Measurements from ENCODE around the gene SNX8. TPM values are rescaled to one million over a fixed set of nuclear protein-coding genes. Genes with fewer than 3 reads are reported as not detected.

SNX8 gene
- total and polyA plus RNA-seq, 2 of the 8 experiments (the other 6 are each of a cell fraction or from before 2014, with no cell fraction given): 46.2 to 70.8 TPM

DNA sequence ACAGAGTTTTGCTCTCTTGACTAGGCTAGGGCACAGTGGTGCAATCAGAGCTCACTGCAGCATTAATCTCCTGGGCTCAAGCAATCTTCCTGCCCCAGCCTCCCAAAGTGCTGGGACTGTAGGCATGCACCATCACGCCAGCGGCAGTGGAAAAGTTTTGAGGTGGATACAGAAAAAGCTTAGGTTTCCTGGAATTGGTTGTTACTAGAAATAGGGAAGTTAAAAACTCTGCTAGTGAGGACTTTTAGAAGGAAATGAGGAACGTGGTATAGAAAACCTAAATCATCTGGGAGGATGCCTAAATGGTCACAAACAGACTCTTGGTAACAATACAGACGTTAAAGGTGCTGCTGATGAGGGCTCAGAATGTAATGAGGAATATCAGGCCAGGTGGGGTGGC, 10.9 kb upstream of the SNX8 start:
- CTCF ChIA-PET (ENCODE audit: partially characterized antibody): interaction anchor here (0.9 to 1.6 kb wide), 5 partner anchors 10 to 88 kb away, joined by 3 to 5 read pairs (median 3); no protein-coding TSS in a partner anchor
- no peak for FAIRE-seq

More for the DNA sequence above, 10.9 kb upstream of the SNX8 start:
- Histone ChIP-seq H2AK5ac (ENCODE audit: low read depth, low read length) (no peak overlapping the region), H3K23ac (ENCODE audit: insufficient read length) (no peak overlapping the region), H3K4me2 (ENCODE audit: insufficient read depth in 1 of 2, low read depth in 2 of 2, low read length in 2 of 2) (no peak overlapping the region), H2BK5ac (ENCODE audit: low read depth, low read length) (no peak overlapping the region), H3K9me3 (ENCODE audit: insufficient read depth in 2 of 2, low read depth in 1 of 2, low read length in 1 of 2) (no peaks in the 10 kb centered on the region), H3K36me3 (ENCODE audit: control insufficient read depth in 2 of 4, insufficient read depth in 4 of 4, low read length in 3 of 4) (no peaks in the 10 kb centered on the region), H3K18ac (ENCODE audit: extremely low read depth, low read length) (no peak overlapping the region), H4K5ac (ENCODE audit: insufficient read length, low read depth, low read length) (no peak overlapping the region), H3K27me3 (replicated peaks in 1 of 4; ENCODE audit: control insufficient read depth in 3 of 4, extremely low read depth in 1 of 4, insufficient read depth in 3 of 4, low read length in 3 of 4) (no peaks in the 10 kb centered on the region), H4K20me1 (replicated peaks in 1 of 2; ENCODE audit: control insufficient read depth in 1 of 2, insufficient read depth in 2 of 2, low read length in 2 of 2) (peaks cover 0 to 2% of the 10 kb centered on the region in 2 experiments), H3K56ac (replicated peaks; ENCODE audit: insufficient read length, low read depth, low read length) (no peak overlapping the region), H2BK120ac (replicated peaks; ENCODE audit: low read depth, low read length) (no peak overlapping the region), H2AFZ (ENCODE audit: low read length) (no peak overlapping the region), H3K4me1 (replicated peaks in 1 of 4; ENCODE audit: control insufficient read depth in 3 of 4, insufficient read depth in 4 of 4, low read length in 3 of 4) (no peaks in the 10 kb centered on the region), H4K8ac (ENCODE audit: extremely low read depth, insufficient read depth, low read length) (peak overlapping the region; percentile 51; the same call in 1 of the 2 replicates), H3K79me1 (ENCODE audit: low read depth, low read length) (no peaks in the 10 kb centered on the region), H4K91ac (replicated peaks; ENCODE audit: insufficient read length, low read length) (no peak overlapping the region), H3K9ac (replicated peaks in 1 of 4; ENCODE audit: extremely low read depth in 1 of 4, low read depth in 3 of 4, low read length in 3 of 4) (no peak overlapping the region), H3K14ac (ENCODE audit: insufficient read length) (no peak overlapping the region), H2BK15ac (ENCODE audit: low read length) (no peak overlapping the region), H2BK20ac (ENCODE audit: low read length) (no peak overlapping the region), H3K4ac (replicated peaks; ENCODE audit: insufficient read length, low read depth, low read length) (no peak overlapping the region), H2BK12ac (ENCODE audit: low read depth, low read length) (no peak overlapping the region), H3K4me3 (ENCODE audit: extremely low read depth in 1 of 4, insufficient read depth in 2 of 4, low read depth in 3 of 4, low read length in 4 of 4) (no peak overlapping the region), H3K79me2 (ENCODE audit: control insufficient read depth in 1 of 2, insufficient read depth in 2 of 2, low read length in 2 of 2) (no peaks in the 10 kb centered on the region), H3K27ac (ENCODE audit: low read depth, low read length) (no peak overlapping the region), H3K23me2 (ENCODE audit: low read depth, low read length) (no peaks in the 10 kb centered on the region)
- POLR2A ChIA-PET (ENCODE audit: partially characterized antibody): interaction anchor here (0.7 to 5.5 kb wide), 10 partner anchors 11 to 77 kb away, joined by 3 to 21 read pairs (median 4); partner anchors contain the start of genes EIF3B and SNX8
- TF ChIP-seq ASH2L (IDR thresholded peaks at IDR 0.05; ENCODE audit: low read length) (no peak), SAP30 (IDR thresholded peaks at IDR 0.05; ENCODE audit: insufficient read depth, insufficient replicate concordance, low read length) (no peak), CBX5 (IDR thresholded peaks at IDR 0.05; ENCODE audit: low read depth, low read length) (no peak), BCL11A (IDR thresholded peaks at IDR 0.05; ENCODE audit: low read depth in 2 of 2, low read length in 2 of 2) (no peak), YY1 (IDR thresholded peaks at IDR 0.05; ENCODE audit: low read depth, low read length) (no peak), RAD21 (IDR thresholded peaks at IDR 0.05 in 1 of 2, conservative IDR thresholded peaks at IDR 0.05 in 1 of 2; ENCODE audit: low read depth in 2 of 2, low read length in 2 of 2) (no peak)
- DNase-seq (ENCODE audit: low read depth in 1 of 2, low spot score in 2 of 2): no peak
- 79% methylated on average over 4 of the region's 4 CpGs; no CpG with 5 or more reads in 1 of the 2 experiments for WGBS, 2 experiments (ENCODE audit: extremely low coverage in 1 of 2, insufficient coverage in 1 of 2, insufficient read length in 1 of 2, insufficient replicate concordance in 2 of 2, low coverage in 1 of 2, low lambda C conversion rate in 2 of 2, missing lambda C conversion rate in 1 of 2)
